Activated gamma-delta T cell (primary cell): ENCODE data around the gene OR4K1.
"Not testable (repeated sequence)": the region's sequence is repeated elsewhere in the genome, so short reads cannot be mapped to it uniquely, and the experiment has no call there.

Experiments
- DNase-seq: peaks from one replicate; lab custom pipeline; 2025; lab: John Stamatoyannopoulos, UW
- total RNA-seq, 2 donors: gene quantifications; one replicate each; lab custom pipeline; 2026; lab: John Stamatoyannopoulos, UW

OR4K1 gene
- 0 reads per million in 2 donors for total RNA-seq

- DNase-seq = no peak
Measured at GRCh38 chr14:19930617-19931016, at the start of gene OR4K1. Gene OR4K1, plus strand, starts transcription at chr14:19930917. Its CDS starts 4,750 bp downstream, at chr14:19935667.

- DNase-seq = no peak
Measured at GRCh38 chr14:19895282-19895681, 35.4 kb upstream of the OR4K1 start.

GRCh38 chr14:19900999-19901398 lies 29.7 kb upstream of the OR4K1 start:
- DNase-seq = no peak

- DNase-seq = no peak
Measured at GRCh38 chr14:19902409-19902808, 28.3 kb upstream of the OR4K1 start.

- DNase-seq = no peak
Measured at GRCh38 chr14:19906665-19907064, 24.1 kb upstream of the OR4K1 start.

GRCh38 chr14:19911114-19911513 lies 19.6 kb upstream of the OR4K1 start:
- no peak for DNase-seq

GRCh38 chr14:19917243-19917642 lies 13.5 kb upstream of the OR4K1 start:
- DNase-seq = no peak

GRCh38 chr14:19917955-19918518 lies 12.7 kb upstream of the OR4K1 start:
- no peak for DNase-seq

GRCh38 chr14:19918553-19919264 lies 12.0 kb upstream of the OR4K1 start:
- no peak for DNase-seq

- no peak for DNase-seq
Measured at GRCh38 chr14:19920021-19920657, 10.6 kb upstream of the OR4K1 start, which contains the start of gene OR4K5. Gene OR4K5, plus strand, starts transcription at chr14:19920607. Its CDS starts 0 bp downstream, at chr14:19920607.

- DNase-seq = no peak
Measured at GRCh38 chr14:19941668-19942067, 11.0 kb downstream of the OR4K1 start.

- DNase-seq = no peak
Measured at GRCh38 chr14:19947413-19948090, 16.8 kb downstream of the OR4K1 start.

GRCh38 chr14:19949218-19949617 lies 18.5 kb downstream of the OR4K1 start:
- no peak for DNase-seq

- DNase-seq = not testable (repeated sequence)
Measured at GRCh38 chr14:19969735-19970134, 39.0 kb downstream of the OR4K1 start.

- no peak for DNase-seq
Measured at GRCh38 chr14:19974844-19975243, 44.1 kb downstream of the OR4K1 start.

- DNase-seq = no peak
Measured at GRCh38 chr14:19975291-19975690, 44.6 kb downstream of the OR4K1 start, which contains the start of gene OR4K15. Gene OR4K15, plus strand, starts transcription at chr14:19975591. Its CDS starts 0 bp downstream, at chr14:19975591.
